ENCODE results near the gene PSIP1.

DNA sequence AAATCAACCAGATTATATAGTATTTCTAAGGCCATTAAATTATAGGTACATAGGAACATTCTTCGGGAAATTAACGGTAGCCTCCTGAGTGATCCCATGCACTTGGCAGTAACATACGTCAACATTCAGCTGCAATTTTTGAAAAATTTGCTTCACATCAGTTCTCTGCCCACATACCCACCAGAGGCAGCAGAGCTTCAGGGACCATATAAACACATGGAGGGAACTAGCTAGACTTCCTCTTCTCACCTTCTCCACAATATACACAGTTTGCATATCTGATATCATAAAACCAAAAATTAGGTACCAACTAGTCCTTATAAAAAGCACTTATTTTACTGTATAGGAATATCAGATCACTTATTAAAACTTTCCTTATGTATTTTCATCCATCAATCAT is 4.8 kb downstream of the PSIP1 start:
- TF ChIP-seq, protein P1, sequence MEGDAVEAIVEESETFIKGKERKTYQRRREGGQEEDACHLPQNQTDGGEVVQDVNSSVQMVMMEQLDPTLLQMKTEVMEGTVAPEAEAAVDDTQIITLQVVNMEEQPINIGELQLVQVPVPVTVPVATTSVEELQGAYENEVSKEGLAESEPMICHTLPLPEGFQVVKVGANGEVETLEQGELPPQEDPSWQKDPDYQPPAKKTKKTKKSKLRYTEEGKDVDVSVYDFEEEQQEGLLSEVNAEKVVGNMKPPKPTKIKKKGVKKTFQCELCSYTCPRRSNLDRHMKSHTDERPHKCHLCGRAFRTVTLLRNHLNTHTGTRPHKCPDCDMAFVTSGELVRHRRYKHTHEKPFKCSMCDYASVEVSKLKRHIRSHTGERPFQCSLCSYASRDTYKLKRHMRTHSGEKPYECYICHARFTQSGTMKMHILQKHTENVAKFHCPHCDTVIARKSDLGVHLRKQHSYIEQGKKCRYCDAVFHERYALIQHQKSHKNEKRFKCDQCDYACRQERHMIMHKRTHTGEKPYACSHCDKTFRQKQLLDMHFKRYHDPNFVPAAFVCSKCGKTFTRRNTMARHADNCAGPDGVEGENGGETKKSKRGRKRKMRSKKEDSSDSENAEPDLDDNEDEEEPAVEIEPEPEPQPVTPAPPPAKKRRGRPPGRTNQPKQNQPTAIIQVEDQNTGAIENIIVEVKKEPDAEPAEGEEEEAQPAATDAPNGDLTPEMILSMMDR (IDR thresholded peaks at IDR 0.05) = no peak
- TF ChIP-seq EP300 (IDR thresholded peaks at IDR 0.05) = no peak
- TF ChIP-seq POLR2AphosphoS5 (IDR thresholded peaks at IDR 0.05) = no peak
- TF ChIP-seq POLR2A (IDR thresholded peaks at IDR 0.05) = no peak
